GM21367 (cell line): Measurements from ENCODE around the gene RAD51.
"Not testable (repeated sequence)": the region's sequence is repeated elsewhere in the genome, so short reads cannot be mapped to it uniquely, and the experiment has no call there.

Experiments
- ATAC-seq: cut with Tn5 transposase; IDR thresholded peaks from one replicate; pipeline ENCODE4 v1.9.1; 2021; ENCODE audit not compliant: unreplicated experiment

The RAD51 gene

GRCh38 chr15:40694688-40695468 is at the start of gene RAD51:
Gene RAD51, plus strand, starts transcription at chr15:40695174. Its CDS starts 3,585 bp downstream, at chr15:40698759.
- peak; percentile 65 for ATAC-seq

GRCh38 chr15:40647523-40647922 is 47.5 kb upstream of the RAD51 start:
- no peak for ATAC-seq

GRCh38 chr15:40650479-40650878 is 44.5 kb upstream of the RAD51 start:
- no peak for ATAC-seq

GRCh38 chr15:40660686-40661085 is 34.3 kb upstream of the RAD51 start:
- ATAC-seq, result no peak

GRCh38 chr15:40664909-40665308 is 30.1 kb upstream of the RAD51 start:
- ATAC-seq, result no peak

- ATAC-seq, result not testable (repeated sequence)
Observed at GRCh38 chr15:40676290-40676689, 18.7 kb upstream of the RAD51 start.

GRCh38 chr15:40676906-40677305 is 18.1 kb upstream of the RAD51 start:
- not testable (repeated sequence) for ATAC-seq

GRCh38 chr15:40680151-40680550 is 14.8 kb upstream of the RAD51 start:
- no peak for ATAC-seq

- not testable (repeated sequence) for ATAC-seq
Observed at GRCh38 chr15:40680959-40681358, 14.0 kb upstream of the RAD51 start.

- no peak for ATAC-seq
Observed at GRCh38 chr15:40684381-40684780, 10.6 kb upstream of the RAD51 start.

GRCh38 chr15:40685376-40685775 is 9.6 kb upstream of the RAD51 start:
- ATAC-seq, result no peak

GRCh38 chr15:40688932-40689799 is 5.8 kb upstream of the RAD51 start:
- no peak for ATAC-seq

- no peak for ATAC-seq
Observed at GRCh38 chr15:40691737-40692136, 3.2 kb upstream of the RAD51 start.

- ATAC-seq, result no peak
Observed at GRCh38 chr15:40693904-40694687, 878 bp upstream of the RAD51 start.

GRCh38 chr15:40695469-40695890 is 506 bp downstream of the RAD51 start:
- peak; percentile 31 for ATAC-seq

GRCh38 chr15:40696228-40696627 is 1.3 kb downstream of the RAD51 start:
- ATAC-seq, result no peak

GRCh38 chr15:40697916-40698315 is 2.9 kb downstream of the RAD51 start:
- ATAC-seq, result no peak

GRCh38 chr15:40702077-40702476 is 7.1 kb downstream of the RAD51 start:
- no peak for ATAC-seq

GRCh38 chr15:40706121-40706520 is 11.1 kb downstream of the RAD51 start:
- ATAC-seq, result no peak

- no peak for ATAC-seq
Observed at GRCh38 chr15:40714144-40714543, 19.2 kb downstream of the RAD51 start.

GRCh38 chr15:40716165-40716564 is 21.2 kb downstream of the RAD51 start:
- no peak for ATAC-seq
